ENCODE data around the gene RAD54L. TPM values are rescaled to one million over a fixed set of nuclear protein-coding genes. Genes with fewer than 3 reads are reported as not detected.
A peak's percentile ranks its signal among the peaks of the same experiment; 100 is the strongest.

Gene RAD54L
- total and polyA plus RNA-seq, 4 donors = 0.72 to 2.2 (median 2.1) TPM

- Histone ChIP-seq H3K9ac (ENCODE audit: insufficient read depth in 1 of 2, low read length in 2 of 2) (no peak overlapping the region), H3K4me3 (no peak overlapping the region), H3K9me3 (ENCODE audit: control insufficient read depth in 4 of 4, insufficient read depth in 3 of 4, low read length in 3 of 4) (no peaks in the 10 kb centered on the region), H3K27ac (ENCODE audit: low read depth in 1 of 2, low read length in 1 of 2) (peak overlapping the region in 1 of 2 donors; percentile 60), H3K4me1 (ENCODE audit: control insufficient read depth in 5 of 5, insufficient read depth in 5 of 5, low read length in 5 of 5) (no peaks in the 10 kb centered on the region), H3K27me3 (ENCODE audit: control insufficient read depth in 3 of 3, insufficient read depth in 3 of 3, low read length in 2 of 3) (no peaks in the 10 kb centered on the region), H3K36me3 (ENCODE audit: control insufficient read depth in 4 of 4, insufficient read depth in 4 of 4, low read length in 4 of 4) (peaks cover 18 to 36% (median 26%) of the 10 kb centered on the region in 4 donors)
- no peak for ATAC-seq (ENCODE audit: insufficient read depth, low FRiP score)
- no peak for TF ChIP-seq CTCF (IDR thresholded peaks at IDR 0.05; ENCODE audit: control extremely low read depth, extremely low read depth)
- DNase-seq = no peak
- WGBS, 2 donors = 92 to 96% methylated on average over 5 of the region's 5 CpGs
Observed at GRCh38 chr1:46289134-46289494, 41.6 kb downstream of the RAD54L start.

- ATAC-seq (ENCODE audit: insufficient read depth, low FRiP score) (no peak), DNase-seq (no peak)
- TF ChIP-seq CTCF (IDR thresholded peaks at IDR 0.05; ENCODE audit: control extremely low read depth, extremely low read depth) = no peak
- Histone ChIP-seq H3K4me1 (ENCODE audit: control insufficient read depth in 5 of 5, insufficient read depth in 5 of 5, low read length in 5 of 5) (no peaks in the 10 kb centered on the region), H3K4me3 (no peak overlapping the region), H3K27me3 (ENCODE audit: control insufficient read depth in 3 of 3, insufficient read depth in 3 of 3, low read length in 2 of 3) (no peaks in the 10 kb centered on the region), H3K9me3 (ENCODE audit: control insufficient read depth in 4 of 4, insufficient read depth in 3 of 4, low read length in 3 of 4) (no peaks in the 10 kb centered on the region), H3K36me3 (ENCODE audit: control insufficient read depth in 4 of 4, insufficient read depth in 4 of 4, low read length in 4 of 4) (peaks cover 16 to 32% (median 23%) of the 10 kb centered on the region in 4 donors), H3K27ac (ENCODE audit: low read depth in 1 of 2, low read length in 1 of 2) (no peak overlapping the region), H3K9ac (ENCODE audit: insufficient read depth in 1 of 2, low read length in 2 of 2) (no peak overlapping the region)
- WGBS, 2 donors = 91 to 97% methylated on average over 4 of the region's 4 CpGs
Observed at GRCh38 chr1:46289976-46290375, 42.4 kb downstream of the RAD54L start.

- TF ChIP-seq CTCF (IDR thresholded peaks at IDR 0.05; ENCODE audit: control extremely low read depth, extremely low read depth) = no peak
- H3K27me3 ChIP-seq (ENCODE audit: control insufficient read depth in 3 of 3, insufficient read depth in 3 of 3, low read length in 2 of 3) = no peaks in the 10 kb centered on the region
- no peaks in the 10 kb centered on the region for H3K9me3 ChIP-seq (ENCODE audit: control insufficient read depth in 4 of 4, insufficient read depth in 3 of 4, low read length in 3 of 4)
- H3K4me1 ChIP-seq (ENCODE audit: control insufficient read depth in 5 of 5, insufficient read depth in 5 of 5, low read length in 5 of 5) = peaks cover 0 to 10% (median 3%) of the 10 kb centered on the region in 5 donors
- no peak overlapping the region for H3K9ac ChIP-seq (ENCODE audit: insufficient read depth in 1 of 2, low read length in 2 of 2)
- H3K36me3 ChIP-seq (ENCODE audit: control insufficient read depth in 4 of 4, insufficient read depth in 4 of 4, low read length in 4 of 4) = peaks cover 13 to 31% (median 18%) of the 10 kb centered on the region in 4 donors
- ATAC-seq (ENCODE audit: insufficient read depth, low FRiP score) (no peak), DNase-seq (no peak)
- no peak overlapping the region for H3K4me3 ChIP-seq
- WGBS, 2 donors = 97 to 99% methylated on average over 2 of the region's 2 CpGs
- no peak overlapping the region for H3K27ac ChIP-seq (ENCODE audit: low read depth in 1 of 2, low read length in 1 of 2)
Observed at GRCh38 chr1:46295306-46295705, 47.7 kb downstream of the RAD54L start.

- peaks cover 10 to 16% (median 11%) of the 10 kb centered on the region in 5 donors for H3K4me1 ChIP-seq (ENCODE audit: control insufficient read depth in 5 of 5, insufficient read depth in 5 of 5, low read length in 5 of 5)
- peak overlapping the region in 1 of 2 donors; percentile 41 for H3K27ac ChIP-seq (ENCODE audit: low read depth in 1 of 2, low read length in 1 of 2)
- no peak overlapping the region for H3K9ac ChIP-seq (ENCODE audit: insufficient read depth in 1 of 2, low read length in 2 of 2)
- ATAC-seq (ENCODE audit: insufficient read depth, low FRiP score) = no peak
- TF ChIP-seq CTCF (IDR thresholded peaks at IDR 0.05; ENCODE audit: control extremely low read depth, extremely low read depth) = no peak
- no peak for DNase-seq
- H3K9me3 ChIP-seq (ENCODE audit: control insufficient read depth in 4 of 4, insufficient read depth in 3 of 4, low read length in 3 of 4) = no peaks in the 10 kb centered on the region
- H3K4me3 ChIP-seq = no peak overlapping the region
- peaks cover 13 to 27% (median 17%) of the 10 kb centered on the region in 4 donors for H3K36me3 ChIP-seq (ENCODE audit: control insufficient read depth in 4 of 4, insufficient read depth in 4 of 4, low read length in 4 of 4)
- no peaks in the 10 kb centered on the region for H3K27me3 ChIP-seq (ENCODE audit: control insufficient read depth in 3 of 3, insufficient read depth in 3 of 3, low read length in 2 of 3)
Observed at GRCh38 chr1:46298387-46298786, 50.8 kb downstream of the RAD54L start.
